Loucy (cell line): ENCODE measurements around the gene DLGAP1.

ENCODE experiments used
- H2AFZ ChIP-seq: fragments of 200-600 bp; sonication (generic); 2 replicates; pipeline ENCODE4 v1.6.0; 2016; ENCODE audit warnings: antibody characterized with exemption, mild to moderate bottlenecking, low read length, moderate library complexity
- H3F3A ChIP-seq: fragments of 200-600 bp; 2 replicates; pipeline ENCODE4 v1.6.0; 2016; ENCODE audit warnings: antibody characterized with exemption, low read depth, mild to moderate bottlenecking
- H3K27me3 ChIP-seq: fragments of 200-600 bp; sonication (generic); 2 replicates; pipeline ENCODE4 v1.6.1; 2014; ENCODE audit warnings: low read length, mild to moderate bottlenecking; ENCODE audit not compliant: insufficient read depth, poor library complexity, severe bottlenecking
- H3K36me3 ChIP-seq: fragments of 200-600 bp; sonication (generic); 2 replicates; pipeline ENCODE4 v1.6.1; 2016; ENCODE audit warnings: low read length; ENCODE audit not compliant: insufficient read depth
- H3K4me1 ChIP-seq: fragments of 200-600 bp; sonication (generic); 2 replicates; pipeline ENCODE4 v1.5.1; 2014; ENCODE audit warnings: low read length, mild to moderate bottlenecking; ENCODE audit not compliant: insufficient read depth, poor library complexity, severe bottlenecking
- H3K4me2 ChIP-seq: fragments of 200-600 bp; sonication (generic); 2 replicates; pipeline ENCODE4 v1.6.0; 2014; ENCODE audit warnings: antibody characterized with exemption, low read length, low read depth, mild to moderate bottlenecking; ENCODE audit not compliant: poor library complexity, severe bottlenecking
- H3K4me3 ChIP-seq: fragments of 200-600 bp; sonication (generic); 2 replicates; pipeline ENCODE4 v1.5.1; 2014; ENCODE audit warnings: low read length, mild to moderate bottlenecking, mixed read lengths; ENCODE audit not compliant: poor library complexity, severe bottlenecking
- H3K79me2 ChIP-seq: fragments of 200-600 bp; sonication (generic); 2 replicates; pipeline ENCODE4 v1.6.1; 2014; ENCODE audit warnings: low read length; ENCODE audit not compliant: insufficient read depth
- H3K9ac ChIP-seq: fragments of 200-600 bp; sonication (generic); 2 replicates; pipeline ENCODE4 v1.6.0; 2014; ENCODE audit warnings: mild to moderate bottlenecking, low read depth, low read length, moderate library complexity; ENCODE audit not compliant: poor library complexity, severe bottlenecking
- H3K9me2 ChIP-seq: fragments of 200-600 bp; sonication (generic); replicated peaks from 2 replicates; pipeline ENCODE4 v1.6.1; 2016; ENCODE audit warnings: low read depth, low read length, mixed read lengths
- H3K9me3 ChIP-seq: fragments of 200-600 bp; sonication (generic); 2 replicates; pipeline ENCODE4 v1.6.1; 2014; ENCODE audit warnings: mild to moderate bottlenecking, antibody characterized with exemption, low read length, low read depth; ENCODE audit not compliant: insufficient read depth
- H4K20me1 ChIP-seq: fragments of 200-600 bp; sonication (generic); 2 replicates; pipeline ENCODE4 v1.6.0; 2014; ENCODE audit warnings: antibody characterized with exemption, low read length, mild to moderate bottlenecking; ENCODE audit not compliant: insufficient read depth, poor library complexity, severe bottlenecking
- CTCF ChIP-seq: fragments of 200-600 bp; sonication (generic); conservative IDR thresholded peaks from 2 replicates; pipeline ENCODE4 v1.5.1; 2014; ENCODE audit warnings: mild to moderate bottlenecking, antibody characterized with exemption, low read length
- EZH2phosphoT487 ChIP-seq: fragments of 200-600 bp; IDR thresholded peaks from 2 replicates; pipeline ENCODE4 v1.6.1; 2018; ENCODE audit warnings: antibody characterized with exemption, mild to moderate bottlenecking, moderate library complexity, borderline replicate concordance

DLGAP1 gene

GRCh38 chr18:4254840-4255239 lies 200.3 kb downstream of the DLGAP1 start:
- H3K9ac ChIP-seq: no peak overlapping the region
- no peak for TF ChIP-seq EZH2phosphoT487
- TF ChIP-seq CTCF: no peak
- H3K79me2 ChIP-seq: no peaks in the 10 kb centered on the region
- H3F3A ChIP-seq: no peaks in the 10 kb centered on the region
- H3K4me3 ChIP-seq: no peak overlapping the region
- no peaks in the 10 kb centered on the region; the same call in 1 of the 2 replicates for H3K9me3 ChIP-seq
- H2AFZ ChIP-seq: no peak overlapping the region
- no peaks in the 10 kb centered on the region for H3K9me2 ChIP-seq
- H4K20me1 ChIP-seq: no peaks in the 10 kb centered on the region
- H3K4me1 ChIP-seq: no peaks in the 10 kb centered on the region
- no peaks in the 10 kb centered on the region for H3K27me3 ChIP-seq
- no peak overlapping the region for H3K4me2 ChIP-seq
- H3K36me3 ChIP-seq: no peaks in the 10 kb centered on the region

GRCh38 chr18:4252829-4253228 lies 202.3 kb downstream of the DLGAP1 start:
- H3K9ac ChIP-seq: no peak overlapping the region
- TF ChIP-seq EZH2phosphoT487 (no peak), CTCF (no peak)
- no peaks in the 10 kb centered on the region for H4K20me1 ChIP-seq
- no peaks in the 10 kb centered on the region for H3K4me1 ChIP-seq
- no peak overlapping the region for H2AFZ ChIP-seq
- no peaks in the 10 kb centered on the region for H3K9me2 ChIP-seq
- H3K36me3 ChIP-seq: no peaks in the 10 kb centered on the region
- H3K4me3 ChIP-seq: no peak overlapping the region
- H3K4me2 ChIP-seq: no peak overlapping the region
- H3F3A ChIP-seq: no peaks in the 10 kb centered on the region
- no peaks in the 10 kb centered on the region for H3K27me3 ChIP-seq
- no peaks in the 10 kb centered on the region for H3K79me2 ChIP-seq
- H3K9me3 ChIP-seq: no peaks in the 10 kb centered on the region; the same call in 1 of the 2 replicates

- Histone ChIP-seq H4K20me1 (no peaks in the 10 kb centered on the region), H3K9me2 (no peaks in the 10 kb centered on the region), H3K4me2 (no peak overlapping the region), H3K4me1 (no peaks in the 10 kb centered on the region), H3K79me2 (no peaks in the 10 kb centered on the region), H2AFZ (no peak overlapping the region), H3K36me3 (no peaks in the 10 kb centered on the region), H3K9me3 (no peaks in the 10 kb centered on the region; the same call in 1 of the 2 replicates), H3K4me3 (no peak overlapping the region), H3F3A (no peaks in the 10 kb centered on the region), H3K9ac (no peak overlapping the region), H3K27me3 (no peaks in the 10 kb centered on the region)
- TF ChIP-seq CTCF (no peak), EZH2phosphoT487 (no peak)
These were observed 203.2 kb downstream of the DLGAP1 start for GRCh38 chr18:4251873-4252272.
